HUES48 (cell line): ENCODE results near the gene MRPL50.

Experiments used
- H3K27ac ChIP-seq: one replicate; pipeline ENCODE4 v1.7.0; 2013; ENCODE audit warnings: low read depth, low read length, inconsistent platforms
- H3K27me3 ChIP-seq: 2 replicates; pipeline ENCODE4 v1.6.1; 2013; ENCODE audit warnings: mild to moderate bottlenecking, low read length; ENCODE audit not compliant: control insufficient read depth, insufficient read depth
- H3K36me3 ChIP-seq: 2 replicates; pipeline ENCODE4 v1.6.1; 2013; ENCODE audit warnings: low read length; ENCODE audit not compliant: control insufficient read depth, insufficient read depth
- H3K4me1 ChIP-seq: 2 replicates; pipeline ENCODE4 v1.6.1; 2013; ENCODE audit warnings: mild to moderate bottlenecking, low read length; ENCODE audit not compliant: control insufficient read depth, insufficient read depth
- H3K4me3 ChIP-seq: 2 replicates; pipeline ENCODE4 v1.5.1; 2013; ENCODE audit warnings: mild to moderate bottlenecking, low read depth, low read length
- H3K9ac ChIP-seq: 2 replicates; pipeline ENCODE4 v1.6.1; 2013; ENCODE audit warnings: mild to moderate bottlenecking, low read depth, low read length, moderate library complexity
- H3K9me3 ChIP-seq: 2 replicates; pipeline ENCODE4 v1.6.1; 2013; ENCODE audit warnings: low read length; ENCODE audit not compliant: control insufficient read depth, insufficient read depth

Gene MRPL50

DNA sequence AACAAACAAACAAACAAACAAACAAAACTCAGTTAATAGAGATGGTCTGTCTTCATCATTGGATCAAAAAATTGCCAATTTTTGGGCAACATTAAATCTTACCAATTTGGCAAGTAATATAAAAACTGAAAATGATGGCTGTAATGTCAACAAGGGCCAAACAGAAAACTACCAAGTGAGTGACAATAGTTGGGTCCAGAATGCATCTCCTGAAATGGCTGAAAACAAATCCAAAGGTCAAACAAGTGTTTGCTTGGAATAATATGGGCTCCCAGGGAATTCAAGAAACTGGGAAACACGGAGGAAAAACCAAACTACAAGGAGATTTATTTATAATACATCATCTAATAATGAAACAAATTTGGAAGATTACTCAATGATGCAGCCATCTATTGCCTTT is 38.7 kb downstream of the MRPL50 start:
- Histone ChIP-seq H3K27ac (no peak overlapping the region), H3K9ac (no peak overlapping the region), H3K27me3 (no peaks in the 10 kb centered on the region), H3K4me3 (no peak overlapping the region), H3K9me3 (no peaks in the 10 kb centered on the region), H3K4me1 (no peaks in the 10 kb centered on the region), H3K36me3 (no peaks in the 10 kb centered on the region)

DNA sequence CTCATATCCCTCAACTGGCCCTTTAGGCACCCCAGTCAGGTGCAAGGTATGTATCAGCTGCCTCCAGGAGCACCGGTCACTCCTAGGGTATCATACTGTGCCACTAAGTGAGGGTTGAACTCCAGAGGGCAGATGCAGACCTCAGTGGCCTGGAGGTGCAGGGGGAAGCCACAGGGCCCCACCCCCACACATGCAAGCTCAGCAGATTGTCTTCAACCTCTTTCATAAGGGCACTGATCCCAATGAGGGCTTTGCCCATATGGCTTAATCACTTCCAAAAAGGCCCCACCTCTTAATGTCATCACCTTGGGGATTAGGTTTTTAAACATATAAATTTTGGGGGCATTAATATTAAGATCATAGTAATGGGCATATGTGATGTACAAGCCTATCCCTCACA is 41.8 kb downstream of the MRPL50 start:
- no peak overlapping the region for H3K9ac ChIP-seq
- H3K36me3 ChIP-seq, result no peaks in the 10 kb centered on the region
- no peaks in the 10 kb centered on the region for H3K4me1 ChIP-seq
- no peaks in the 10 kb centered on the region for H3K9me3 ChIP-seq
- H3K27ac ChIP-seq, result no peak overlapping the region
- H3K27me3 ChIP-seq, result no peaks in the 10 kb centered on the region
- no peak overlapping the region for H3K4me3 ChIP-seq

DNA sequence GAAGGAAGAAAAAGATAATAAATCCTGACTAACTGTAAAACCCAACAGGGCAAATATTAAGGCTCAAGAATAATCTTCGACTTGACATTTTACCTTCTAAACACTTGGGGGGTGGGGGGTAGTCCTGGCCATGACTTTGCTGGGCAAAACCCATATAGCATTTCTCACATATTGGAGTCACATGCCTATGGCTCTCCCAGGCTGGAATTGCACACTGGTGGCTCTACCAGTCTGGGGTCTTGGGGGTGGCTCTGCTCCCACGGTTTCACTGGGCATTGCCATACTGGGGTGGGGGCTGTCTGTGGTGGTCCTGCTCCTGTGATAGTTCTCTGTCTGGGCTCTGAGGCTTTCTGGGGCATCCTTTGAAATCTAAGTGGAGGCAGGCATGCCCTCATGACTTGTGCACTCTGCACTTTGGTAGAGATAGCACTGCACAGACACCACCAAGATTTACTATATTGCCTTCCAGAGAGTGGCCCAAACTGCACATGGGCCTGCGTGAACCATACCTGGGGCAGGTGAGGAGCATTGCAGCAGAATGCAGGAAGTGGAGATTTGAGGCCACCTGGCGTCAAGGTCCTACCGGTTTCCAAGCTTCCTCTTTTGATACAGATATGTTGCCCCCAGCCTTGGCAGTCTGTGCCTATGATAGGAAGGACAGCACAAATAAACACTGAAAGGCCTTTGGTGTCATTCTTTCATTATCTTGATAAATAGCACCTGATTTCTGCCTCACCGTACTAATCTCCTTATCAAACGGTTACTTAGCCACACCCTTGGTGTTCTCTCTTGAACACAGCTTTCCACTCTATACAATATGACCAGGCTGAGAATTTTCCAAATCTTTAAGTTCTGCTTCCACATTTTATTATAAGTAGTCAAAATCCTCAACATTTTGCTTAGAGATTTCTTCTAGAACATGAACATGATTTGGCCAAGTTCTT is 43.4 kb downstream of the MRPL50 start:
- Histone ChIP-seq H3K4me3 (no peak overlapping the region), H3K4me1 (no peaks in the 10 kb centered on the region), H3K36me3 (no peaks in the 10 kb centered on the region), H3K27me3 (no peaks in the 10 kb centered on the region), H3K27ac (peak overlapping the region; percentile 18), H3K9me3 (no peaks in the 10 kb centered on the region), H3K9ac (no peak overlapping the region)

DNA sequence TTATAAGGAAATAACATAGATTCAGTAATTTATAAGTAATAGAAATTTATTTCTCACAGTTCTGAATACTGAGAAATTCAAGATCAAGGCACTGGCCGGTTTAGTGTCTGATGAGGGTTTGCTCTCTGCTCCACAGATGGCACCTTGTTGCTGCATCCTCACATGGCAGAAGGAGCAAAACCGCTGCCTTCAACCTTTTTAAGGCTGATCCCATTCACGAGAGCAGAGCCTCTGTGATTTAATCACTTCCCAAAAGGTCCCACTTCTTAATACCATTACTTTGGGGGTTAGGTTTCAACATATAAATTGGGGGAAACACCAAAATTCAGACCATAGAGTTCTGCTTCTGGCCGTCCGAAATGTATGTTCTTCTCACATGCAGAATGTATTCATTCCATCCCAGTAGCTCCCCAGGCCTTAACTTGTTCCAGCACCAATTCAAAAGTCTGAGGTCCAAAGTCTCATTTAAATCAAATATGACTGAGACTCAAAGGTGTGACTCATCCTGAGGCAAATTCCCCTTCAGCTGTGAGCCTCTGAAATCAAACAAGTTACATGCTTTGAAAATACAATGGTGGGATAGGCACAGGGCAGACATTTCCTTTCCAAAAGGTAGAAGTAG is 44.2 kb downstream of the MRPL50 start:
- Histone ChIP-seq H3K4me1 (no peaks in the 10 kb centered on the region), H3K9me3 (no peaks in the 10 kb centered on the region), H3K9ac (no peak overlapping the region), H3K27me3 (no peaks in the 10 kb centered on the region), H3K36me3 (no peaks in the 10 kb centered on the region), H3K4me3 (no peak overlapping the region), H3K27ac (no peak overlapping the region)

DNA sequence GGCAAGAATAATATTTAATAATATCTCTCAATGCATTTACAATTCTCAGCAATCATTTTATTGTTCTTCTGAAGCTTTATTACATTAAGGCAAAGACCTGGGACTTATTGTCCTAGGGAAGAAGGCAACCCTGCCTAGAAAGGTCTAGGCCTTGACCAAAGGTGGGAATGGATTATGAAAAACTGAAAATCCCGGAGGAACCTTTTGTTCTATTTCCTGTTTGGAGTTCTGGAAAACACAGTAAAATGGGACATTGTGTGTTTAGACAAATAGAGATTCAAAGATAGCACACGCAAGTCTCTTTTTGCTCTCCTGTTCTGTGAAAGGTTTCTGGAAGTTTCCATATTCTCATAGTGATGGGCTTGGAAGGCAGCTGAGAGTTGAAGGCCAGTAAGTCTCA is 44.7 kb downstream of the MRPL50 start:
- Histone ChIP-seq H3K9me3 (no peaks in the 10 kb centered on the region), H3K9ac (no peak overlapping the region), H3K27ac (no peak overlapping the region), H3K36me3 (no peaks in the 10 kb centered on the region), H3K4me3 (no peak overlapping the region), H3K27me3 (no peaks in the 10 kb centered on the region), H3K4me1 (no peaks in the 10 kb centered on the region)

DNA sequence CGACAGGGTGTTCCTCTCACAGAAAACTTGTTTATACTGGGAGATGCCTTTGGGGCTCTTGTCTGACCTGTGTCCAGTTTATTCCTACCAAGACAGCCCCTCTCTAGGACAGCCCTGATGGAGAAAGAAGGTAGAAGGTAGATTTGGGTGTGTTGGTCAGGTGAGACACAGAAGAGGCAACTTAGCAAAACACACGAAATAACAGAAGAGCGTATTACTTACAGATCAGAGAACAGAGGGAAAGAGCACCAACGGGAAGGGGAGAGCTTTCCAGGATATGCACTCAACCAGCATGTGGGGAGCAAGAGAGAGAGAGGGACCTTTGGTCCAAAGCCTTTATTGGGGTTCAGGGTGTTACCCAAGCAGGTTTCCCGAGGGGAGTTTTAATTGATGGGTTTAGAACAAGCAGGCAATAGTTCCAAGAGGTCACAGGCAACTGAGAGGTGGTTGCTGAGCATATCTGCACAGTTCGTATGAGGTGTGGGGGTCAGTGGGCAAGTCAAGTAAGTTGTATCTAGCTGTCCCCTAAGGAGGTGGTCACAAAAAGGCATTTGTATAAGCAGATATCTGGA is 45.4 kb downstream of the MRPL50 start:
- H3K9me3 ChIP-seq, result no peaks in the 10 kb centered on the region
- no peaks in the 10 kb centered on the region for H3K27me3 ChIP-seq
- H3K27ac ChIP-seq, result no peak overlapping the region
- no peak overlapping the region for H3K4me3 ChIP-seq
- H3K4me1 ChIP-seq, result no peaks in the 10 kb centered on the region
- H3K36me3 ChIP-seq, result no peaks in the 10 kb centered on the region
- no peak overlapping the region for H3K9ac ChIP-seq

DNA sequence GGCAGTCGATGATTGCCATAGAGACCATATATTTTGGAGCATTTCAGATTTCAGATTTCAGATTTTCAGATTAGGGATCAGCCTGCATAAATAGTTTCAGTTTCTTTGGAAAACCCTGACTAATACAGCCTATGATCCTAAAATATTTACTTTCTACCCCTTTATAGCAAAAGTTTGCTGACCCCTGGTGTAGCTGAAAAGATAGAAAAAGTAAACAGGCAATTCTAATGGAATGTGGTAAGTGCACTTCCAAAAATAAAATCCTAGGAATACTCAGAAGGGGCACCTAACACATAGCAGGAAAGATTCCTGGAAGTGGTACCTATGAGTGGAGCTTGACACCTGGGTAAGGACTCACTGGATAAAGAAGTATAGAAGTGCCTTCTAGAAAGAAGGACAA is 48.1 kb downstream of the MRPL50 start:
- no peak overlapping the region for H3K9ac ChIP-seq
- H3K4me3 ChIP-seq, result no peak overlapping the region
- H3K27me3 ChIP-seq, result no peaks in the 10 kb centered on the region
- no peaks in the 10 kb centered on the region for H3K36me3 ChIP-seq
- no peaks in the 10 kb centered on the region for H3K9me3 ChIP-seq
- H3K27ac ChIP-seq, result no peak overlapping the region
- H3K4me1 ChIP-seq, result no peaks in the 10 kb centered on the region

DNA sequence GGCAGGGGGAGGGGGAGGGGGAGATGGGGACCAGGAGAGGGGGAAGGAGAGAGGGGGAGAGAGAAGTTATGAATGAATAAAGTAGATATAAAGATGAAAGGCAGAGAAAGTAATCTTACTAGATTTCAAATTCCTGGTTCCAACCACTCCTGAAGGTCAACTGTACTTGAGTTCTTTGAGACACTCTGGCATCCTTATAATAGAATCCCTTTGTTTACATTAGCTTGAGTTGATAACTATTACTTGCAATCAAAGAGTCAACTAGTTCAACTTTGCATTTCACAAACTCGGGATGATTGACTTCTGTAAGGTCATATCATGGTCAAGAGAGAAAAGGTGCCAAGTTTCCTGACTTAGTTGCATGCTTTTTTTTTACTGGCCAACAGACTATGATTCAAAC is 55.8 kb downstream of the MRPL50 start:
- H3K4me1 ChIP-seq, result no peaks in the 10 kb centered on the region
- no peak overlapping the region for H3K27ac ChIP-seq
- no peak overlapping the region for H3K4me3 ChIP-seq

DNA sequence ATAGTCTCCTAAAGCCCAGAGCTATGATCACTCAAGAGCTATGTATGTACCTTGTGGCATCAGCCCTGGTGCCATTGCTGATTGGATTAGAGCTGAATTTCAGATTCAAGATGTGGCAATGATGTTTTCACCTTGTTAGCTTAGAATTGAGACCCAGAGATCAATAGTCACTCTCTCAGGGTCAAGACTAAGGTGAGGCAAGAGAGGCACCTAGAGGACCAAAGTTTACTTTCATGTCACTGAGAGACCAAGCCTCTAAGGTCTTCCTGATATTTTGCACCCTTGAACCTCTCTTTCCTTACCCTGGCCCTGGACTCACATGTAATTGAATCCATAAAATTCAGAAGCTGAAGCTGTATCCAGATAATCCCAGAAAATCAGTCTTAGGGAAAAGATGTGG is 56.5 kb downstream of the MRPL50 start:
- Histone ChIP-seq H3K27ac (no peak overlapping the region), H3K9ac (no peak overlapping the region), H3K4me3 (no peak overlapping the region), H3K4me1 (no peaks in the 10 kb centered on the region), H3K27me3 (no peaks in the 10 kb centered on the region), H3K9me3 (no peaks in the 10 kb centered on the region), H3K36me3 (no peaks in the 10 kb centered on the region)

More for the DNA sequence above, 55.8 kb downstream of the MRPL50 start:
- Histone ChIP-seq H3K9ac (no peak overlapping the region), H3K9me3 (no peaks in the 10 kb centered on the region), H3K27me3 (no peaks in the 10 kb centered on the region), H3K36me3 (no peaks in the 10 kb centered on the region)
